Measurements from ENCODE around the gene CYP4F22.
"Not testable (repeated sequence)": the region's sequence is repeated elsewhere in the genome, so short reads cannot be mapped to it uniquely, and the experiment has no call there.

DNA sequence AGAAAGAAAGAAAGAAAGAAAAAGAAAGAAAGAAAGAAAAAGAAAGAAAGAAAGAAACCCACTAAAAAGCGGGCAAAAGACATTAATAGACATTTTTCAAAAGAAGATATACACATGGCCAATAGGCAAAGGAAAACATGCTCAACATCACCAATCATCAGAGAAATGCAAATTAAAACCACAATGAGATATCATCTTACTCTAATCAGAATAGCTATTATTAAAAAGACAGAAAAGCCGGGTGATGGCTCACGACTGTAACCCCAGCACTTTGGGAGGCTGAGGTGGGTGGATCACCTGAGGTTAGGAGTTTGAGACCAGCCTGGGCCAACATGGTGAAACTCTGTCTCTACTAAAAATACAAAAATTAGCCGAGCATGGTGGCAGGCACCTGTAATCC is 34.5 kb upstream of the CYP4F22 start:
- not testable (repeated sequence) for TF ChIP-seq EZH2 (IDR thresholded peaks at IDR 0.05; ENCODE audit: borderline replicate concordance, low read length)
- TF ChIP-seq, protein P1, sequence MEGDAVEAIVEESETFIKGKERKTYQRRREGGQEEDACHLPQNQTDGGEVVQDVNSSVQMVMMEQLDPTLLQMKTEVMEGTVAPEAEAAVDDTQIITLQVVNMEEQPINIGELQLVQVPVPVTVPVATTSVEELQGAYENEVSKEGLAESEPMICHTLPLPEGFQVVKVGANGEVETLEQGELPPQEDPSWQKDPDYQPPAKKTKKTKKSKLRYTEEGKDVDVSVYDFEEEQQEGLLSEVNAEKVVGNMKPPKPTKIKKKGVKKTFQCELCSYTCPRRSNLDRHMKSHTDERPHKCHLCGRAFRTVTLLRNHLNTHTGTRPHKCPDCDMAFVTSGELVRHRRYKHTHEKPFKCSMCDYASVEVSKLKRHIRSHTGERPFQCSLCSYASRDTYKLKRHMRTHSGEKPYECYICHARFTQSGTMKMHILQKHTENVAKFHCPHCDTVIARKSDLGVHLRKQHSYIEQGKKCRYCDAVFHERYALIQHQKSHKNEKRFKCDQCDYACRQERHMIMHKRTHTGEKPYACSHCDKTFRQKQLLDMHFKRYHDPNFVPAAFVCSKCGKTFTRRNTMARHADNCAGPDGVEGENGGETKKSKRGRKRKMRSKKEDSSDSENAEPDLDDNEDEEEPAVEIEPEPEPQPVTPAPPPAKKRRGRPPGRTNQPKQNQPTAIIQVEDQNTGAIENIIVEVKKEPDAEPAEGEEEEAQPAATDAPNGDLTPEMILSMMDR (IDR thresholded peaks at IDR 0.05; ENCODE audit: low read length) = not testable (repeated sequence)
